Measurements from ENCODE around the gene SCRN1. TPM values are rescaled to one million over a fixed set of nuclear protein-coding genes. Genes with fewer than 3 reads are reported as not detected.
"Not testable (repeated sequence)": the region's sequence is repeated elsewhere in the genome, so short reads cannot be mapped to it uniquely, and the experiment has no call there.

The SCRN1 gene
- total RNA-seq, 3 donors from 2014 or later: 25.9 to 32.0 (median 31.5) TPM

- TF ChIP-seq POLR2AphosphoS5 (IDR thresholded peaks at IDR 0.05) (no peak), CTCF (IDR thresholded peaks at IDR 0.05) (no peak), POLR2A (IDR thresholded peaks at IDR 0.05) (no peak)
- H3K4me3 ChIP-seq: no peak overlapping the region
- H3K27ac ChIP-seq: no peak overlapping the region
- H3K4me1 ChIP-seq: no peaks in the 10 kb centered on the region
- intact Hi-C loops (cut with DNase I; ENCODE audit: low total_unique reads): no loop called here
- H3K36me3 ChIP-seq: no peaks in the 10 kb centered on the region
- no peaks in the 10 kb centered on the region for H3K27me3 ChIP-seq
- no peaks in the 10 kb centered on the region for H3K9me3 ChIP-seq
- no peak for DNase-seq (ENCODE audit: low spot score in 2 of 2)
Measured at GRCh38 chr7:29893351-29893965, 96.1 kb downstream of the SCRN1 start.

- Histone ChIP-seq H3K27ac (no peak overlapping the region), H3K4me3 (no peak overlapping the region), H3K36me3 (no peaks in the 10 kb centered on the region), H3K4me1 (no peaks in the 10 kb centered on the region), H3K9me3 (no peaks in the 10 kb centered on the region), H3K27me3 (no peaks in the 10 kb centered on the region)
- TF ChIP-seq POLR2A (IDR thresholded peaks at IDR 0.05): no peak
- TF ChIP-seq CTCF (IDR thresholded peaks at IDR 0.05): no peak
- no peak for TF ChIP-seq POLR2AphosphoS5 (IDR thresholded peaks at IDR 0.05)
- no peak for DNase-seq (ENCODE audit: low spot score in 2 of 2)
- intact Hi-C loops (cut with DNase I; ENCODE audit: low total_unique reads): no loop called here
Measured at GRCh38 chr7:29892231-29892630, 97.4 kb downstream of the SCRN1 start.

- Histone ChIP-seq H3K9me3 (no peaks in the 10 kb centered on the region), H3K27ac (no peak overlapping the region), H3K36me3 (no peaks in the 10 kb centered on the region), H3K4me3 (no peak overlapping the region), H3K4me1 (no peaks in the 10 kb centered on the region), H3K27me3 (no peaks in the 10 kb centered on the region)
- no peak for DNase-seq (ENCODE audit: low spot score in 2 of 2)
- no peak for TF ChIP-seq POLR2AphosphoS5 (IDR thresholded peaks at IDR 0.05)
- TF ChIP-seq CTCF (IDR thresholded peaks at IDR 0.05): no peak
- TF ChIP-seq POLR2A (IDR thresholded peaks at IDR 0.05): no peak
- intact Hi-C loops (cut with DNase I; ENCODE audit: low total_unique reads): no loop called here
Measured at GRCh38 chr7:29891766-29892165, 97.8 kb downstream of the SCRN1 start.

GRCh38 chr7:29890786-29891185, 98.8 kb downstream of the SCRN1 start:
- H3K36me3 ChIP-seq; H3K9me3 ChIP-seq; H3K27me3 ChIP-seq; H3K4me1 ChIP-seq; H3K27ac ChIP-seq; intact Hi-C loops (cut with DNase I; ENCODE audit: low total_unique reads); H3K4me3 ChIP-seq; DNase-seq (ENCODE audit: low spot score in 2 of 2): not testable (repeated sequence)

- H3K27me3 ChIP-seq: no peaks in the 10 kb centered on the region
- intact Hi-C loops (cut with DNase I; ENCODE audit: low total_unique reads): no loop called here
- no peak for DNase-seq (ENCODE audit: low spot score in 2 of 2)
Measured at GRCh38 chr7:29890251-29890650, 99.3 kb downstream of the SCRN1 start.

GRCh38 chr7:29889288-29889687, 100.3 kb downstream of the SCRN1 start:
- Histone ChIP-seq H3K4me3 (no peak overlapping the region), H3K27me3 (no peaks in the 10 kb centered on the region), H3K27ac (no peak overlapping the region), H3K36me3 (no peaks in the 10 kb centered on the region), H3K9me3 (no peaks in the 10 kb centered on the region), H3K4me1 (peaks cover 0 to 7% of the 10 kb centered on the region in 2 donors)
- TF ChIP-seq CTCF (IDR thresholded peaks at IDR 0.05) (no peak), POLR2AphosphoS5 (IDR thresholded peaks at IDR 0.05) (no peak), POLR2A (IDR thresholded peaks at IDR 0.05) (no peak)
- intact Hi-C loops (cut with DNase I; ENCODE audit: low total_unique reads): no loop called here
- no peak for DNase-seq (ENCODE audit: low spot score in 2 of 2)

More at GRCh38 chr7:29890251-29890650, 99.3 kb downstream of the SCRN1 start:
- no peaks in the 10 kb centered on the region for H3K9me3 ChIP-seq
- H3K36me3 ChIP-seq: no peaks in the 10 kb centered on the region
- no peak for TF ChIP-seq POLR2A (IDR thresholded peaks at IDR 0.05)
- no peak overlapping the region for H3K4me3 ChIP-seq
- H3K4me1 ChIP-seq: no peaks in the 10 kb centered on the region
- H3K27ac ChIP-seq: no peak overlapping the region
